Esophagus muscularis mucosa (tissue), 4 donors: ENCODE measurements around the gene DENND2A. TPM values are rescaled to one million over a fixed set of nuclear protein-coding genes. Genes with fewer than 3 reads are reported as not detected.
A peak's percentile ranks its signal among the peaks of the same experiment; 100 is the strongest.
"Not testable (repeated sequence)": the region's sequence is repeated elsewhere in the genome, so short reads cannot be mapped to it uniquely, and the experiment has no call there.

Experiments used
- DNase-seq: peaks from one replicate; pipeline ENCODE4 v3.0.0-alpha.2; 2017; ENCODE audit errors: extremely low spot score
- H3K27ac ChIP-seq, 4 donors: fragments of 200-600 bp; sonication (generic); replicated peaks in 1 of 4; 1 replicate in 3 of 4; 2 replicates in 1 of 4; pipeline ENCODE4 v1.5.1; 2016 to 2019; ENCODE audit warnings: mild to moderate bottlenecking in 1 of 4
- H3K27me3 ChIP-seq, 4 donors: fragments of 200-600 bp; sonication (generic); one replicate each; pipeline versions ENCODE4 v1.5.1 to v1.6.0; 2016 to 2019
- H3K36me3 ChIP-seq, 4 donors: fragments of 200-600 bp; sonication (generic); one replicate each; pipeline ENCODE4 v1.5.1; 2016 to 2019
- H3K4me1 ChIP-seq, 4 donors: fragments of 200-600 bp; sonication (generic); one replicate each; pipeline ENCODE4 v1.5.1; 2016 to 2019
- H3K4me3 ChIP-seq, 4 donors: fragments of 200-600 bp; sonication (generic); 1 replicate in 2 of 4; 2 replicates in 2 of 4; pipeline ENCODE4 v1.5.1; 2016 to 2019; ENCODE audit warnings: mild to moderate bottlenecking in 4 of 4, moderate library complexity in 1 of 4
- H3K9me3 ChIP-seq, 4 donors: fragments of 200-600 bp; sonication (generic); 1 replicate in 3 of 4; 2 replicates in 1 of 4; pipeline ENCODE4 v1.5.1; 2016 to 2019
- EP300 ChIP-seq: sonication (generic); formaldehyde crosslinking; IDR thresholded peaks from one replicate; pipeline ENCODE4 v1.6.1; 2017; ENCODE audit warnings: antibody characterized with exemption
- POLR2A ChIP-seq: fragments of 450-650 bp; IDR thresholded peaks from one replicate; pipeline ENCODE4 v1.6.1; 2017; ENCODE audit warnings: antibody characterized with exemption, moderate library complexity, mild to moderate bottlenecking, low read depth
- POLR2AphosphoS5 ChIP-seq, 2 donors: sonication (generic); formaldehyde crosslinking; IDR thresholded peaks; one replicate each; pipeline ENCODE4 v1.6.1; 2017; ENCODE audit warnings: antibody characterized with exemption in 2 of 2
- WGBS: methylation state at CpG from one replicate; pipeline ENCODE4 v1.1.5; 2018; 5-methylcytosine and 5-hydroxymethylcytosine counted together
- intact Hi-C: fragments of 100-400 bp; cut with DNase I; formaldehyde crosslinking; loops from one replicate; pipeline ENCODE4 v1.15.1; 2023
- total RNA-seq, 4 donors: library from RNA; depleted of rRNA; stranded (reverse); fragments of >200 nt; gene quantifications; one replicate each; pipeline versions ENCODE4 v1.1.0 to v1.2.1, GENCODE V29; 2016
- TF ChIP-seq, protein P1 (sequence below), 3 experiments: fragments of 200-600 bp in 2 of 3; fragments of 450-650 bp in 1 of 3; sonication (generic) in 2 of 3; IDR thresholded peaks; one replicate each; pipeline ENCODE4 v1.5.1; 2017 to 2019; ENCODE audit warnings: antibody characterized with exemption in 3 of 3, mild to moderate bottlenecking in 2 of 3, moderate library complexity in 1 of 3

The DENND2A gene
- total RNA-seq, 4 donors from 2014 or later, result 46.4 to 77.2 (median 59.2) TPM

DNA sequence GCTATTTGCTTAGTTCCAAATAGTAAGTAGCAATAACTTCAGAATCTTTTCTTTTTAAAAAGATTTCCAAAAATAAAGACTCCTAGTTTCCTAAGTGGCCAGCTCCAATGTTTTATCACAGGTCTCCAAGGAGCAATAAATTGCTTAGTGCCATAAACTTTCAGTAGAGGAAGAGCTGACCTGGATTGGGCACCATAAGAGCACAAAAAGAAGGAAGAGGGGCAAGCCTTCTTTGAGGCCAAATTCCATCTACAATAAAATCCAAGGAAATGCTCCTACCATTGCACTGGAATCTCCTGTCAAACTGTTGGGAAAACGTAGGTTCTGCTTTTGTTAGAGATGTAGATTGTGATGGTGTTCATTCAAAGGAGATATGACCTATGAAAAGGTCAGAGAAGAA lies 64.0 kb downstream of the DENND2A start:
- Histone ChIP-seq H3K27ac (no peak overlapping the region), H3K27me3 (no peaks in the 10 kb centered on the region), H3K4me1 (peaks cover 0 to 8% (median 6%) of the 10 kb centered on the region in 4 donors), H3K4me3 (no peak overlapping the region), H3K9me3 (no peaks in the 10 kb centered on the region), H3K36me3 (peaks cover 5 to 71% (median 44%) of the 10 kb centered on the region in 4 donors)
- WGBS, result 79% methylated on average over 1 of the region's 1 CpG
- DNase-seq, result no peak
- no peak for TF ChIP-seq POLR2A
- intact Hi-C loops, result no loop called here

DNA sequence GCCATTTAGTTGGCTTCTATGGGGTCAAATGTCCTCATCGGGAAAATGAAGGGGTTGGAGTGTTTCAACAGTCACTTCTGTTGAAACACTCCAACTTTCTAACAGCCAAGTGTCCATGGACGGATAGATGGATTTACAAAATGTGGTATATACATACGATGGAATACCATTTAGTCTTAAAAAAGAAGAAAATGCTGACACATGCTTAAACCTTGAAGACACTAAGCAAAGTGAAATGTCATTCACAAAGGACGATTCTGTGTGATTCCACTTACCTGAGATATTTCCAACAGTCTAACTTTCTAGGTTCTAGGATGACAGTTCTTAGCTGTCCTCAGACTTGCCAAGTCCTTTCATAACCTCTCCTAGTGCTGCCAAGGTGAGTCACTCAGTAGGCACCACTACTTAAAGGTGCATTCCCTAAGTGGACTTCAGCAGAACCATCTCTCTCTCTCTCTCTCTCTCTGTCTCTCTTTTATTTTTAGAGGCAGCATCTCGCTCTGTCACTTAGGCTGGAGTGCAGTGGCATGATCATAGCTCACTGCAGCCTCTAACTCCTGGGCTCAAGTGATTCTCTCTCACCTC lies 69.0 kb downstream of the DENND2A start:
- H3K4me3 ChIP-seq, result no peak overlapping the region
- peaks cover 29 to 53% (median 46%) of the 10 kb centered on the region in 4 donors for H3K4me1 ChIP-seq
- H3K9me3 ChIP-seq, result no peaks in the 10 kb centered on the region
- intact Hi-C loops, result no loop called here
- DNase-seq, result no peak
- peak; percentile 51 to 78 for TF ChIP-seq POLR2AphosphoS5 (IDR thresholded peaks at IDR 0.05)
- TF ChIP-seq, protein P1, sequence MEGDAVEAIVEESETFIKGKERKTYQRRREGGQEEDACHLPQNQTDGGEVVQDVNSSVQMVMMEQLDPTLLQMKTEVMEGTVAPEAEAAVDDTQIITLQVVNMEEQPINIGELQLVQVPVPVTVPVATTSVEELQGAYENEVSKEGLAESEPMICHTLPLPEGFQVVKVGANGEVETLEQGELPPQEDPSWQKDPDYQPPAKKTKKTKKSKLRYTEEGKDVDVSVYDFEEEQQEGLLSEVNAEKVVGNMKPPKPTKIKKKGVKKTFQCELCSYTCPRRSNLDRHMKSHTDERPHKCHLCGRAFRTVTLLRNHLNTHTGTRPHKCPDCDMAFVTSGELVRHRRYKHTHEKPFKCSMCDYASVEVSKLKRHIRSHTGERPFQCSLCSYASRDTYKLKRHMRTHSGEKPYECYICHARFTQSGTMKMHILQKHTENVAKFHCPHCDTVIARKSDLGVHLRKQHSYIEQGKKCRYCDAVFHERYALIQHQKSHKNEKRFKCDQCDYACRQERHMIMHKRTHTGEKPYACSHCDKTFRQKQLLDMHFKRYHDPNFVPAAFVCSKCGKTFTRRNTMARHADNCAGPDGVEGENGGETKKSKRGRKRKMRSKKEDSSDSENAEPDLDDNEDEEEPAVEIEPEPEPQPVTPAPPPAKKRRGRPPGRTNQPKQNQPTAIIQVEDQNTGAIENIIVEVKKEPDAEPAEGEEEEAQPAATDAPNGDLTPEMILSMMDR (IDR thresholded peaks at IDR 0.05), result no peak
- H3K27ac ChIP-seq, result peak overlapping the region; percentile 49 to 88 (median 63)
- peaks cover 0 to 34% (median 25%) of the 10 kb centered on the region in 4 donors for H3K36me3 ChIP-seq
- WGBS, result 76% methylated on average over 5 of the region's 5 CpGs
- H3K27me3 ChIP-seq, result no peaks in the 10 kb centered on the region

DNA sequence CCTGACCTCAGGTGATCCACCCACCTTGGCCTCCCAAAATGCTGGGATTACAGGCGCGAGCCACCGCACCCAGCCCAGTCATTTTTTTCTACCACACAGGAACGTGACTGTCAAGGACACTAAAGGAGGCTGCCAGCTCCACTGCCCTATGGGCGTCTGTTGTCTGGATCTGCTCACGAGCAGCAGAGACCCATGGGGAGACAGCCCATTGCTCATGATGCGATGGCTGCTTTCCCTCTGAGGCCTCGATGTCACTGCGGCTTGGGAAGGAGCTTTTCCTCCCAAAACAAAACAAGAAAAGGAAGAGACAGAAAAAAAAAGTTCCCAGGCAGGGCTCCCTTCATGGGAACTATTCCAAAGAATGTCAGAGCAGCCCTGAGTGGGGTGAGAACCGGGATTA lies 70.5 kb downstream of the DENND2A start:
- H3K27me3 ChIP-seq, result no peaks in the 10 kb centered on the region
- no peak for DNase-seq
- peaks cover 34 to 68% (median 62%) of the 10 kb centered on the region in 4 donors for H3K4me1 ChIP-seq
- intact Hi-C loops, result no loop called here
- TF ChIP-seq, protein P1 (IDR thresholded peaks at IDR 0.05), result no peak
- TF ChIP-seq POLR2AphosphoS5 (IDR thresholded peaks at IDR 0.05), result peak in 1 of 2 donors; percentile 35
- WGBS, result 56% methylated on average over 10 of the region's 10 CpGs
- H3K36me3 ChIP-seq, result peaks cover 0 to 43% (median 25%) of the 10 kb centered on the region in 4 donors
- peak overlapping the region; percentile 88 to 91 (median 89) for H3K27ac ChIP-seq
- H3K9me3 ChIP-seq, result no peaks in the 10 kb centered on the region
- H3K4me3 ChIP-seq, result no peak overlapping the region

DNA sequence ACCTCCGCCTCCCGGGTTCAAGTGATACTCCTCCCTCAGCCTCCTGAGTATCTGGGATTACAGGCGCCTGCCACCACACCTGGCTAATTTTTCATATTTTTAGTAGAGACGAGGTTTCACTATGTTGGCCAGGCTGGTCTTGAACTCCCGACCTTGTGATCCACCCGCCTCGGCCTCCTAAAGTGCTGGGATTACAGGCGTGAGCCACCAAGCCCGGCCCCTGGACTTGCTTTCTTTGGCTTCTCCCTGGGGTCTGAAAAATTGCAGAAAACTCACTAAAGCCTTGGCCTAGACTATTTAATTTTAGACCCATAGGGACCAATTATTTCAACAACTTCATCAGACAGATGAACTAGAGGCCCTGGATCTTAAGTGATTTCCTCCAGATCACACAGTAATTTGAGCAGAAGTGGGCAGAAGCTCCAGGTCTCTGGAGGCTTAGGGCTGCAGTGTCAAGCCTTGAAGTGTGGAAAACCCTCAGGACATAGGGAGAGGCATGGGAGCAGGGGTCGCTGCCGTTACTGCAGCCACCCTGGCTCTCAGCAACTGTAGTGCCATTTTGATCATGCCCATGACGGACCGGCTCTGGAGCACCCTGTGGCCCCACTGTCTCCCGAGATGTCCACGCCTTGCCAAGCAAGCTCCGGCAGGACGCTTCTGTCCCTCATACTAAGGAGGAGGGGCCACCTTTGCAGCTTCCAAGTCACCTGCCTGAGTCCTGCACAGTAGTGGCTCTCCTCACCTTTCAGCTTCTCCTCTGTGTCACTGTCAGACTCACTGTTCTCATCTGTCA lies 72.4 kb downstream of the DENND2A start:
- DNase-seq, result no peak
- H3K27ac ChIP-seq, result peak overlapping the region; percentile 88 to 91 (median 89)
- H3K4me3 ChIP-seq, result no peak overlapping the region
- intact Hi-C loops, result no loop called here
- peaks cover 35 to 88% (median 79%) of the 10 kb centered on the region in 4 donors for H3K4me1 ChIP-seq
- WGBS, result 79% methylated on average over 15 of the region's 17 CpGs
- H3K9me3 ChIP-seq, result no peaks in the 10 kb centered on the region
- peaks cover 0 to 41% (median 17%) of the 10 kb centered on the region in 4 donors for H3K36me3 ChIP-seq
- no peaks in the 10 kb centered on the region for H3K27me3 ChIP-seq
- no peak for TF ChIP-seq EP300
- TF ChIP-seq POLR2AphosphoS5 (IDR thresholded peaks at IDR 0.05), result no peak
- TF ChIP-seq, protein P1 (IDR thresholded peaks at IDR 0.05), result no peak

DNA sequence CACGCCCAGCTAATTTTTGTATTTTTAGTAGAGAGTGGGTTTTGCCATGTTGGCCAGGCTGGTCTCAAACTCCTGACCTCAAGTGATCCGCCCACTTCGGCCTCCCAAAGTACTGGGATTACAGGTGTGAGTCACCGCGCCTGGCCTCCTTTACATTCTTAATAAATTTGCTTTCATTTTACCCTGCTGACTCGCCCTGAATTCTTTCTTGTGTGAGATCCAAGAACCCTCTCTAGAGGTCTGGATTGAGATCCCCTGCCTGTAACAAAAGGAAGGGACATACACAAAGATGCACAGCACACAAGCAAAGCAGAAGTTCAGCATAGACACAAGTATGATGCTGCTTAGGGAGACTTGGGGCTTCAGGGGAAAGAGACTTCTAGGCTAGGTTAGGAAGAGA lies 74.4 kb downstream of the DENND2A start:
- WGBS, result 77% methylated on average over 6 of the region's 6 CpGs
- Histone ChIP-seq H3K36me3 (peaks cover 0 to 32% (median 14%) of the 10 kb centered on the region in 4 donors), H3K4me1 (peaks cover 39 to 83% (median 79%) of the 10 kb centered on the region in 4 donors), H3K27ac (peak overlapping the region; percentile 88 to 91 (median 89))
- not testable (repeated sequence) for H3K4me3 ChIP-seq, H3K9me3 ChIP-seq, DNase-seq, H3K27me3 ChIP-seq
- intact Hi-C loops, result loop anchor here (2.0 kb wide), 1 partner anchor 75 kb away; the partner anchor contains the start of gene DENND2A
- TF ChIP-seq POLR2AphosphoS5 (IDR thresholded peaks at IDR 0.05), result peak in 1 of 2 donors; percentile 16

DNA sequence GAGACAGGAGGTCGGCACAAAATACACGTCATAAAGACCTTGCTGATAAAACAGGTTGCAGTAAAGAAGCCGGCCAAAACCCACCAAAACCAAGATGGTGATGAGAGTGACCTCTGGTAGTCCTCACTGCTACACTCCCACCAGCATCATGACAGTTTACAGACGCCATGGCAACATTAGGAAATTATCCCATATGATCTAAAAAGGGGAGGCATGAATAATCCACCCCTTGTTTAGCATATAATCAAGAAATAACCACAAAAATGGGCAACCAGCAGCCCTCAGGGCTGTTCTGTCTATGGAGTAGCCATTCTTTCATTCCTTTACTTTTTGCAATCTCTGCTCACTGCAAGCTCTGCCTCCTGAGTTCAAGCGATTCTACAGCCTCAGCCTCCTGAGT lies 74.9 kb downstream of the DENND2A start:
- H3K4me1 ChIP-seq, result peaks cover 39 to 82% (median 79%) of the 10 kb centered on the region in 4 donors
- not testable (repeated sequence) for DNase-seq, H3K4me3 ChIP-seq, H3K9me3 ChIP-seq, H3K27me3 ChIP-seq
- WGBS, result 79% methylated on average over 5 of the region's 5 CpGs
- H3K36me3 ChIP-seq, result peaks cover 0 to 32% (median 14%) of the 10 kb centered on the region in 4 donors
- intact Hi-C loops, result loop anchor here (2.0 kb wide), 1 partner anchor 75 kb away; the partner anchor contains the start of gene DENND2A
- H3K27ac ChIP-seq, result peak overlapping the region; percentile 88 to 91 (median 89)
